GM19372 (cell line): Measurements from ENCODE around the gene TRIM23.

Experiments
- ATAC-seq: cut with Tn5 transposase; IDR thresholded peaks from one replicate; pipeline ENCODE4 v1.9.1; 2021; ENCODE audit warnings: mild to moderate bottlenecking, low read depth, moderate library complexity; ENCODE audit not compliant: unreplicated experiment

The TRIM23 gene

DNA sequence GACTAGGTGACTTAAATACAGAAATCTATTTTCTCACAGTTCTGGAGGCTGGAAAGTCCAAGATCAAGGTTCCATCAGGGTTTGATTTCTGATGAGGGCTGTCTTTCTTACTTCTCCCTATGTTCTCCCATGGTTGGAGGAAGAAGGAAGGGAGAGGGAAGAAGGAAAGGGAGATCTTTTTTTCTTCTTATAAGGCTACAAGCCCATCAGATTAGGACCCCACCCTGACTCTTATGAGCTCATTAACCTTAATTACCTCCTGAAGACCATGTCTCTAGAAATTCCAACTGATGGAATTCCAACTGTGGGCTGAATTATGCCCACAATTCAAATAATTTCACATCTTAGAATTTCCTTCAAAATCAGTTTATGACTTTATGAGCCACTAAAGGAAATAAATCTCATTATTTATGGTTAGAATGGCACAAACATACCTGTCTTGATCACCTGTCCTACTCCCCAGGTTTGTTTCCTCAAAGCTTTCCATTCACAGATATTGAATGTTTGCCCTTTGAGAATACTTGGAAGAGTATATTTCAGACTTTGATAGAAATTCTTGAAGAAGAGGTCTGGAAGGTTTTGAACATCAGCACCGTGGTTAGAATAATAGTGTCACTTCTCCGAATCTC is 53.4 kb downstream of the TRIM23 start:
- no peak for ATAC-seq

- ATAC-seq: no peak
Measured at GRCh38 chr5:65566505-65566904, 57.6 kb downstream of the TRIM23 start.

- ATAC-seq: no peak
Measured at GRCh38 chr5:65563777-65564176, 60.4 kb downstream of the TRIM23 start.

GRCh38 chr5:65562731-65563701 is 61.1 kb downstream of the TRIM23 start, which contains the start of the genes CENPK and PPWD1:
Gene CENPK (minus strand): TSS chr5:65563168. CDS start chr5:65554907, 8,261 bp downstream.
Gene PPWD1 (plus strand): TSS chr5:65563296. CDS start chr5:65563311, 15 bp downstream.
- peak; percentile 99 for ATAC-seq

DNA sequence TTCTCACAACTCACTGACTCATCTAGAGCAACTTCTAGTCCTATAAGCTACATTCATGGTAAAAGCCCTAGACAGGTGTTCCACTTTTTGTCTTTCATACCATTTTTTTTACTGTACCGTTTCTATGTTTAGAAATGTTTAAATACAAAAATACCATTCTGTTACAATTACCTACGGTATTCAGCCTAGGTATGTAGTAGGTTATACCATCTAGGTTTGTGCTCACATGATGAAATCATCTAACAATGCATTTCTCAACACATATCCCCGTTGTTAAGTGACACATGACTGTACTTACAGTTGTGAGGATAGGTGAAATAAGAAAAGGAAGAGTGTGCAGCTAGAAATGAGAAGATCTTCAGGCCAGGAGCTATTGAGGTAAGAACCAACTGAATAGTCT is 67.4 kb downstream of the TRIM23 start:
- no peak for ATAC-seq

- no peak for ATAC-seq
Measured at GRCh38 chr5:65556181-65556580, 68.0 kb downstream of the TRIM23 start.

GRCh38 chr5:65555287-65555686 is 68.8 kb downstream of the TRIM23 start:
- no peak for ATAC-seq

DNA sequence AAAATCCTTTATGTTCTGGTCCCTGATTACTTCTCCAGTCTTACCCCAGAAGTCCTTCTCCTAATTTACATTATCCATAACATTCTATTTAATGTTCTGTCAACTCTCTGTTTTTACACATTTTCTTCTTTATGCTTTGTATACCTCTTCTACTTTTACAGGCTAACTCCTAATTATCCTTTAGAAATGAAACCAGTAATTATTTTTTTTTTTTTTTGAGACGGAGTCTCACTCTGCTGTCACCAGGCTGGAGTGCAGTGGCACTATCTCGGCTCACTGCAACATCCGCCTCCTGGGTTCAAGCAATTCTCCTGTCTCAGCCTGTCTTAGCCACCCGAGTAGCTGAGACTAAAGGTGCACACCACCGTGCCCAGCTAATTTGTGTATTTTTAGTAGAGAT is 70.2 kb downstream of the TRIM23 start:
- ATAC-seq: no peak

- no peak for ATAC-seq
Measured at GRCh38 chr5:65548281-65548680, 75.9 kb downstream of the TRIM23 start.

DNA sequence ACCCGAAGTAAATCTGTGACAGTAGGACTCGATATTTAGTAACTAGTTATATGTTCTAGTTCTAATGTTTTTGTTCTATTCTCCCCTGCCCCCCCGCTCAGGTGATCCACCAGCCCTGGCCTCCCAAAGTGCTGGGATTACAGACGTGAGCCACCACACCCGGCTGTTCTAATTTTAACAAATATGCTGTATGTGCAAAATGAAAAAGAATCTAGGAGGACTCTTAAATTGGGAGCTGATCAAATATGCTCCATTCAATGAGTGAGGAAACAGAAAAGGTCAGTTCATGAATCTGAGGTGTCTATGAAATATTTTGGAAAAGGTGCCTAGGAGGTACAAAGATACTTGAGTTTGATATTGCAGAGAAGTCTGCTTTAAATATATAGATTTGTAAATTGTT is 78.0 kb downstream of the TRIM23 start:
- ATAC-seq: no peak

DNA sequence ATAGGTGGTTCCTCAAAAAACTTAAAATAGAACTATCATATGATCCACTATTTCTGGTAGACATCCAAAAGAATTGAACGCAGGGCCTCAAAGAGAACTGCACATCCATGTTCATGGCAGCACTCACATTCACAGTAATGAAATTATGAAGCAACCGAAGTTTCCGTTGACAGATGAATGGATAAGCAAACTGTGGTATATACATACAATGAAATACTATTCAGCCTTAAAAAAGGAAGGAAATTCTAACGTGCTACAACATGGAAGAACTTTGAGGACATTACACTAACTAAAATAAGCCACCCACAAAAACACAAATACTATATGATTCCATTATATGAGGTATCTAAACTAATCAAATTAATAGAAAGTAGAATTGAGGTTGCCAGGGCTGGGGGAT is 79.7 kb downstream of the TRIM23 start:
- no peak for ATAC-seq

DNA sequence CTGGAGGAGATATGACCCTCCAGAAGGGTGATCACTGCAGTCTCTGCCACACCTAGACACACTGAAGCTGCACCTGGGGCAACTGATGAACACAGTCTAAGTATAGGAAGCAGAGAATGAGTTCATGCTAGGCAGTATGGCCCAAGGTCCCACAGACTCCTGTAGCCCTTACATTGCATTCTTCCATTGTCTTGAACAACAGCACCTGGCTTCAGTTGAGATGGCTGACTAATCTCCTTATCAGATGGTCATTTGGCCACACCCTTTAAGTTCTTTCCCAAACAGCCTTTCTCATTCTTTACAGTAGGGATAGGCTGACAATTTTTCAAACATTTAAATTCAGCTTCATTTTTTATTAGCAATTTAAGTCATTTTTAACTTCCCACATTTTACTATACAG is 84.3 kb downstream of the TRIM23 start:
- ATAC-seq: no peak
